GM13976 (cell line): Measurements from ENCODE around the gene GNAT2.

Experiments used
- DNase-seq: peaks from one replicate; pipeline ENCODE4 v3.0.0; 2012; ENCODE audit warnings: low spot score
- in situ Hi-C: fragments of 300-500 bp; cut with MboI; formaldehyde crosslinking; loops from one replicate; pipeline ENCODE4 v1.12.0; 2022; ENCODE audit warnings: low sequenced_read_pairs, mixed read lengths, inconsistent platforms; ENCODE audit not compliant: unreplicated experiment
- TF ChIP-seq, protein P1 (sequence below): IDR thresholded peaks from 2 replicates; pipeline ENCODE4 v1.5.1; 2012; ENCODE audit warnings: borderline replicate concordance, mild to moderate bottlenecking; ENCODE audit not compliant: insufficient read depth; ENCODE audit errors: extremely low read depth, missing control alignments, control extremely low read depth

GNAT2 gene

DNA sequence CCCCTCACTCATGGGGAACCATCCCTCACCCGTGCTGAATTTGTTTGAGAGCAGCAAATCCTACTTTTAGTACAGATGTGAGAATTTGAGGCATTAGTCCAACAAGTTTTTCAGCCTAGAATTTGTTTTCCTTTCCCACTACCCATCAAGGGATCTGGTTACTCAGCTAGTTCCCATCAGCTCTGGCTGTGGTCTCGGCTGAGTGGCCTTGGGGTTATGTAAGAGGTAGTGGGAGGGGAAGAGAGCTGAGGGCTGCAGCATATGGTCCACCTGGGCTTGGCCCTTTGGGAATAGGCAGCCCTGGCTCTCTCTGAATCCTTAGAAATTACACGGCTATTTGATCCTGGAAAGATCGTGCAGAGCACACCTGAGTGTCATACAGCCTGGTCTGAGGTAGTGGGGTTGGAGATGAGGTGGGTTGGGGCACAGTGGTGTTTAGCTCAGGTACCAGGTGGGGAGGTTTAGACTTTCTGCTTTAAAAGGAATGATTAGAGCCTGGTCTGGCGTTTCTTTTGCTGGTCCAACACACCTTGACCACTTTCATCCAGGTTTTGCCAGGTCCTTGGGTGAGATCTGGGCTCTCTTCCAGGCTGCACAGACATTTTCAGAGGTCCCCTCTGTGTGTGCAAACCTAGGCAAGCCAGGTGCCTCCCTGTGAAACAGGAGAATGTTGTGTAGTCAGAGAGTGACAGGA, 40.7 kb upstream of the GNAT2 start:
- no peak for DNase-seq
- in situ Hi-C loops = loop anchor here (10.0 kb wide), 1 partner anchor 55 kb away; the partner anchor contains the start of gene GSTM5

DNA sequence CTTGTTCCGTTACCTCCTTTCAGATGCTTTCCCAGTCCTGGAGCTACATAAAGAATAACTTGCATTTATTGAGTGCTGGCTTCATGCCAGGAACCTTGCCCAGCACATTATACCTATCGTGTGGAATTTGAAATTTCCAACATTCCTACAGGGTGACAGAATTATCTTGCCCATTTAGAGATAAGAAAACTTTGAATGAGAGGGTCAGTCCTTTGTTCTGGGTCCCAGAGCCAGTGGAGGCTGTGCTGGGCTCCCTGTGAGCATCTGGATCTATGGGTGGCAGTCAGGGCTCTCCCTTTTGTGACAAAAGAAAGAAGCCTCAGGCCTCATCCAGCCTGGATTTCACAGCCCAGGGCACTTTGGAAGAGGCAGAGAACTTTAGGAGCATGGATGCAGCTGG, 39.7 kb upstream of the GNAT2 start:
- TF ChIP-seq, protein P1, sequence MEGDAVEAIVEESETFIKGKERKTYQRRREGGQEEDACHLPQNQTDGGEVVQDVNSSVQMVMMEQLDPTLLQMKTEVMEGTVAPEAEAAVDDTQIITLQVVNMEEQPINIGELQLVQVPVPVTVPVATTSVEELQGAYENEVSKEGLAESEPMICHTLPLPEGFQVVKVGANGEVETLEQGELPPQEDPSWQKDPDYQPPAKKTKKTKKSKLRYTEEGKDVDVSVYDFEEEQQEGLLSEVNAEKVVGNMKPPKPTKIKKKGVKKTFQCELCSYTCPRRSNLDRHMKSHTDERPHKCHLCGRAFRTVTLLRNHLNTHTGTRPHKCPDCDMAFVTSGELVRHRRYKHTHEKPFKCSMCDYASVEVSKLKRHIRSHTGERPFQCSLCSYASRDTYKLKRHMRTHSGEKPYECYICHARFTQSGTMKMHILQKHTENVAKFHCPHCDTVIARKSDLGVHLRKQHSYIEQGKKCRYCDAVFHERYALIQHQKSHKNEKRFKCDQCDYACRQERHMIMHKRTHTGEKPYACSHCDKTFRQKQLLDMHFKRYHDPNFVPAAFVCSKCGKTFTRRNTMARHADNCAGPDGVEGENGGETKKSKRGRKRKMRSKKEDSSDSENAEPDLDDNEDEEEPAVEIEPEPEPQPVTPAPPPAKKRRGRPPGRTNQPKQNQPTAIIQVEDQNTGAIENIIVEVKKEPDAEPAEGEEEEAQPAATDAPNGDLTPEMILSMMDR = no peak
- no peak for DNase-seq
- in situ Hi-C loops = no loop called here

More for the DNA sequence above, 40.7 kb upstream of the GNAT2 start:
- TF ChIP-seq, protein P1 = no peak

DNA sequence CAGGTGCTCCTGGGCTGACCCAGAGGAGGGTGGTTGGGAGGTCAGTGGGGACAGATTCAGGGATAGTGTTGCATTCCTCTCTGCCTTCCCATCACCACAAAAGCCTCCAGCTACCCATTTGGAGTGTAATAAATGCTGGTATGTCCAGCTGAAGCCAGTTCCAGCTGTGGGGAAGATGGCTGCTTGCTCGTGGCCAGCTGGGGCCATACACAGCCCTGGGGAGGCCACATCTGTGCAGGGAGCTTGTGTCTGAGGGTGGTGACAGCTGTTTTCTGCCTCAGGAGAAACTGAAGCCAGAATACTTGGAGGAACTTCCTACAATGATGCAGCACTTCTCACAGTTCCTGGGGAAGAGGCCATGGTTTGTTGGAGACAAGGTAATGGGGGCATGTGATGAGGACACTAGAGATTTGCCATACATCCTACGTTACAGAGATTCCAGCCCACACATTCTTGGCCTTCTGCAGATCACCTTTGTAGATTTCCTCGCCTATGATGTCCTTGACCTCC, 39.2 kb upstream of the GNAT2 start:
- in situ Hi-C loops = no loop called here
- DNase-seq = no peak
- TF ChIP-seq, protein P1 = no peak

DNA sequence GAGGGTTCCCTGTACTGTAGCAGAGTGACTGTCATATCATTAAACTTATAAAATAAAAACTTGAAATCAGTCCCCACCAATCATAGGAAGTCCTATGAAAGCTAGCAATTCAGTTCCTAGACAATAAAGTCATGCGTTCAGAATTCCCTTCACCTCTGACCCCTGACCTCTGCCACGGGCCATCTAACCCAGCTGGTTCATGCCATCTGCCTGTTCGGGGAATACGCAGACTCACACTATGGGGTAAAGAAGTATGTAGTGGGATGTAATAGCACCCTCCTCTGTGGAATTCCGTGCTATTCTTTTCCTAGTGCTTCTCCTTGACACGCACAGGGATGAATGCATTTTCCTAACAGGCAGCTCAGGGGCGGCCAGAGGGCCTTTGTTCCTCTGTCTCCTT, 38.6 kb upstream of the GNAT2 start:
- in situ Hi-C loops = no loop called here
- no peak for DNase-seq
- TF ChIP-seq, protein P1 = no peak

DNA sequence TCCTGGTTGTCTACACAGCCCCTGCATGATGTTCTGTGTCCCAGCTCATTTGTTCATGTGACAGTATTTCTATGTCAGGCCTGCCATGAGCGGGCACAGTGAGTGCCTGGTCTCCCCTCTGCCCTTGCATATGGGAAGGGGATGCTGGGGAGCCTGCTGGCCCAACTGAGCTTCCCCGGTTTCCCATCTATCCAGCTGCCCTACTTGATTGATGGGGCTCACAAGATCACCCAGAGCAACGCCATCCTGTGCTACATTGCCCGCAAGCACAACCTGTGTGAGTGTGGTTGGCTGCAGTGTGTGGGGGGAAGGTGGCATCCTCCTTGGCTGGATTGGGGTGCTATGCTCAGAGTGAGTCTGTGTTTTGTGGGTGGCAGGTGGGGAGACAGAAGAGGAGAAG, 38.0 kb upstream of the GNAT2 start:
- TF ChIP-seq, protein P1 = no peak
- in situ Hi-C loops = no loop called here
- DNase-seq = no peak

DNA sequence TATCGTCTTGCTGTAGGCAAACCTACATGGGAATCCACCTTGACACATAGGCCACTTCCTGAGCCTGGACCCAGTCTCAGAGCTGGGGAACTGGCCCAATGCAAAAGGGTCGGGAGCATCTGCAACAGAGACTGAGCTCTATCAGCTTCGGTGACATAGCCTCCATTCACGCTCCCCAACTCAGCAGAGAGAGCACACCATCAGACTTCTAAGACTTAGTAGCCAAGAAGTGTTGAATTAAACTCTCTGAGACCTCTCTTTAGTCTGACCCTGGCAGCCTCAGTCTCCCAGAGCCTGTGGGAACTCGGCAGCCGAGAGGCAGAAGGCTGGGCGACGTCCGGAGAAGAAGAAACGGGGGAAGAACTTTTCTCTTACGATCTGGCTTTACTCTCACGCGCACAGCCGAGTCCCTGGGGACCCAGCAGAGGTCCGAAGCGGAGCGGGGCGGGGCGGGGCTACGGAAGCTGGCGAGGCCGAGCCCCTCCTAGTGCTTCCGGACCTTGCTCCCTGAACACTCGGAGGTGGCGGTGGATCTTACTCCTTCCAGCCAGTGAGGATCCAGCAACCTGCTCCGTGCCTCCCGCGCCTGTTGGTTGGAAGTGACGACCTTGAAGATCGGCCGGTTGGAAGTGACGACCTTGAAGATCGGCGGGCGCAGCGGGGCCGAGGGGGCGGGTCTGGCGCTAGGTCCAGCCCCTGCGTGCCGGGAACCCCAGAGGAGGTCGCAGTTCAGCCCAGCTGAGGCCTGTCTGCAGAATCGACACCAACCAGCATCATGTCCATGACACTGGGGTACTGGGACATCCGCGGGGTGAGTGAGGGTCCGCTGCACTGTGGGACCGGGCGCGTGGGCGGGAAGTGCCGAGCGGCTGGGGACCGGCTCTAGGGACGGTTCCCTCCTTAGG, 36.5 kb upstream of the GNAT2 start, which contains the start of gene GSTM4:
TSS of gene GSTM4 (plus strand) at position 485 of the 905 bp plus-strand sequence. CDS start at position 776, 291 bp downstream.
- in situ Hi-C loops = no loop called here
- DNase-seq = peak; percentile 94
- TF ChIP-seq, protein P1 = no peak
